HepG2 (cell line): ENCODE data around the gene SNRPD2. TPM values are rescaled to one million over a fixed set of nuclear protein-coding genes. Genes with fewer than 3 reads are reported as not detected.

Experiments used
- ATF7 ChIP-seq, 2 experiments: fragments of 450-650 bp in 1 of 2; sonication (generic) in 1 of 2; formaldehyde crosslinking in 1 of 2; IDR thresholded peaks; 2 replicates each; pipeline versions ENCODE4 v1.4.0 to v1.6.1; 2016 to 2020; ENCODE audit warnings: antibody characterized with exemption in 1 of 2, mild to moderate bottlenecking in 1 of 2, missing genetic modification reagents in 1 of 2
- E2F1 ChIP-seq: sonication (generic); formaldehyde crosslinking; IDR thresholded peaks from 2 replicates; pipeline ENCODE4 v1.5.0; 2020; ENCODE audit warnings: missing genetic modification reagents
- HNRNPUL1 ChIP-seq: fragments of 200-400 bp; formaldehyde crosslinking; IDR thresholded peaks from 2 replicates; pipeline ENCODE4 v1.6.1; 2017; ENCODE audit warnings: low read depth, mild to moderate bottlenecking, low read length, moderate library complexity
- HOXA3 ChIP-seq: sonication (generic); formaldehyde crosslinking; IDR thresholded peaks from 2 replicates; pipeline ENCODE4 v1.5.0; 2020; ENCODE audit warnings: missing genetic modification reagents
- HOXA7 ChIP-seq: sonication (generic); formaldehyde crosslinking; IDR thresholded peaks from 2 replicates; pipeline ENCODE4 v1.8.1; 2022; ENCODE audit warnings: mild to moderate bottlenecking, missing genetic modification reagents, moderate library complexity
- IKZF4 ChIP-seq: sonication (generic); formaldehyde crosslinking; IDR thresholded peaks from 2 replicates; pipeline ENCODE4 v1.5.1; 2020; ENCODE audit warnings: borderline replicate concordance, mild to moderate bottlenecking, low read depth, missing genetic modification reagents; ENCODE audit errors: not compliant biosample characterization
- IKZF5 ChIP-seq: IDR thresholded peaks from 2 replicates; pipeline ENCODE4 v1.6.1; 2018; ENCODE audit warnings: missing genetic modification reagents, mild to moderate bottlenecking, missing compliant biosample characterization
- KMT2B ChIP-seq: IDR thresholded peaks from 2 replicates; pipeline ENCODE4 v1.6.1; 2016; ENCODE audit warnings: missing genetic modification reagents, missing compliant biosample characterization
- RERE ChIP-seq: IDR thresholded peaks from 2 replicates; pipeline ENCODE4 v1.6.1; 2016; ENCODE audit warnings: low read depth, missing genetic modification reagents, missing compliant biosample characterization
- RFXAP ChIP-seq: sonication (generic); formaldehyde crosslinking; IDR thresholded peaks from 2 replicates; pipeline ENCODE4 v1.4.0; 2020; ENCODE audit warnings: missing genetic modification reagents, borderline replicate concordance
- SMAD1 ChIP-seq: sonication (generic); formaldehyde crosslinking; IDR thresholded peaks from 2 replicates; pipeline ENCODE4 v1.4.0; 2020; ENCODE audit warnings: missing genetic modification reagents, low read depth, mild to moderate bottlenecking, borderline replicate concordance
- ZBTB14 ChIP-seq: sonication (generic); formaldehyde crosslinking; IDR thresholded peaks from 2 replicates; pipeline ENCODE4 v1.4.0; 2020; ENCODE audit warnings: missing genetic modification reagents
- ZBTB7B ChIP-seq: sonication (generic); formaldehyde crosslinking; IDR thresholded peaks from 2 replicates; pipeline ENCODE4 v1.4.0; 2020; ENCODE audit warnings: missing genetic modification reagents
- ZMYM2 ChIP-seq: sonication (generic); formaldehyde crosslinking; IDR thresholded peaks from 2 replicates; pipeline ENCODE4 v1.8.0; 2022; ENCODE audit warnings: mild to moderate bottlenecking, missing genetic modification reagents
- ZNF329 ChIP-seq: sonication (generic); formaldehyde crosslinking; IDR thresholded peaks from 2 replicates; pipeline ENCODE4 v1.9.0; 2021; ENCODE audit warnings: low read depth, mild to moderate bottlenecking, missing genetic modification reagents
- ZNF616 ChIP-seq: sonication (generic); formaldehyde crosslinking; IDR thresholded peaks from 2 replicates; pipeline ENCODE4 v1.5.0; 2020; ENCODE audit warnings: low read depth, mild to moderate bottlenecking, missing genetic modification reagents
- ZNF75D ChIP-seq: sonication (generic); formaldehyde crosslinking; IDR thresholded peaks from 2 replicates; pipeline ENCODE4 v1.8.1; 2023; ENCODE audit warnings: missing genetic modification reagents, mild to moderate bottlenecking, borderline replicate concordance
- ZNF772 ChIP-seq: sonication (generic); formaldehyde crosslinking; IDR thresholded peaks from 2 replicates; pipeline ENCODE4 v1.5.0; 2020; ENCODE audit warnings: mild to moderate bottlenecking, missing genetic modification reagents
- ZNF839 ChIP-seq: sonication (generic); formaldehyde crosslinking; IDR thresholded peaks from 2 replicates; pipeline ENCODE4 v1.4.0; 2020; ENCODE audit warnings: missing genetic modification reagents, mild to moderate bottlenecking, borderline replicate concordance
- polyA plus RNA-seq, 8 experiments: library from polyadenylated mRNA; depleted of rRNA in 3 of 8; stranded (reverse) in 7 of 8; unstranded in 1 of 8; fragments of >200 nt; fragmentation: Illumina TruSeq in 4 of 8; extraction: Trizol in 4 of 8; gene quantifications; 2 replicates each; pipeline versions ENCODE4 v1.2.1 to v1.2.3, GENCODE V29; 2011 to 2016; ENCODE audit warnings: low read depth in 4 of 8, missing spikeins in 1 of 8, mixed read lengths in 1 of 8; ENCODE audit not compliant: insufficient read depth in 1 of 8
- total RNA-seq, 5 experiments: library from RNA; depleted of rRNA; stranded (reverse); fragments of >200 nt; fragmentation: Illumina TruSeq; extraction: Trizol; gene quantifications; 2 replicates each; pipeline ENCODE4 v1.2.3, GENCODE V29; 2016; ENCODE audit warnings: low read depth in 1 of 5

SNRPD2 gene
- total and polyA plus RNA-seq, 2 of the 13 experiments (the other 11 are each of a cell fraction or from before 2014, with no cell fraction given), result 299 to 485 TPM

GRCh38 chr19:45717131-45717982 is 25.6 kb upstream of the SNRPD2 start (continued):
- peak; percentile 60; the same call in 1 of the 2 replicates for TF ChIP-seq RERE (CRISPR knock-in tag)
- 0 out of 2 replicates have a peak, but pooled peaks have one; percentile 26 for TF ChIP-seq ZBTB14 (CRISPR knock-in tag)
- TF ChIP-seq RFXAP (CRISPR knock-in tag), result peak; percentile 95
- no peak for TF ChIP-seq HNRNPUL1
- no peak for TF ChIP-seq ZNF839 (CRISPR knock-in tag)
- no peak; the same call in 1 of the 2 replicates for TF ChIP-seq ZBTB7B
- TF ChIP-seq IKZF5 (CRISPR knock-in tag), result peak; percentile 65; the same call in 1 of the 2 replicates
- TF ChIP-seq SMAD1 (CRISPR knock-in tag), result no peak; the same call in 1 of the 2 replicates
- TF ChIP-seq HOXA3 (CRISPR knock-in tag), result peak; percentile 90
- TF ChIP-seq HOXA7, result no peak
- 0 out of 2 replicates have a peak, but pooled peaks have one; percentile 10 for TF ChIP-seq ZMYM2 (CRISPR knock-in tag)
- TF ChIP-seq KMT2B, result 0 out of 2 replicates have a peak, but pooled peaks have one; percentile 33
- TF ChIP-seq E2F1 (CRISPR knock-in tag), result peak; percentile 82
- TF ChIP-seq ZNF75D, result no peak
- peak; percentile 96 for TF ChIP-seq ZNF772
- no peak for TF ChIP-seq ATF7 (IDR thresholded peaks at IDR 0.05)
- no peak; the same call in none of the 2 replicates for TF ChIP-seq ATF7 (CRISPR knock-in tag; IDR thresholded peaks at IDR 0.05)
- no peak for TF ChIP-seq IKZF4 (CRISPR knock-in tag)
- 0 out of 2 replicates have a peak, but pooled peaks have one; percentile 50 for TF ChIP-seq ZNF329 (CRISPR knock-in tag)
- no peak for TF ChIP-seq ZNF616 (CRISPR knock-in tag)
